Keratinocyte (primary cell): ENCODE data around the gene MROH2A.

Source experiments
- EZH2 ChIP-seq: IDR thresholded peaks from one replicate; pipeline ENCODE4 v1.6.1; 2012; ENCODE audit warnings: inconsistent platforms, mild to moderate bottlenecking, low read length, moderate library complexity
- TF ChIP-seq, protein P1 (sequence below), 3 experiments: IDR thresholded peaks in 1 of 3; conservative IDR thresholded peaks in 1 of 3; optimal IDR thresholded peaks in 1 of 3; 2 replicates in 2 of 3; 3 replicates in 1 of 3; pipeline versions ENCODE3 to v1.5.1; 2011; ENCODE audit warnings: low read length in 3 of 3, mild to moderate bottlenecking in 3 of 3, moderate library complexity in 2 of 3, control low read depth in 1 of 3, inconsistent platforms in 1 of 3; ENCODE audit not compliant: insufficient read depth in 2 of 3; ENCODE audit errors: extremely low read depth in 1 of 3

- no peak for TF ChIP-seq EZH2
- TF ChIP-seq, protein P1, sequence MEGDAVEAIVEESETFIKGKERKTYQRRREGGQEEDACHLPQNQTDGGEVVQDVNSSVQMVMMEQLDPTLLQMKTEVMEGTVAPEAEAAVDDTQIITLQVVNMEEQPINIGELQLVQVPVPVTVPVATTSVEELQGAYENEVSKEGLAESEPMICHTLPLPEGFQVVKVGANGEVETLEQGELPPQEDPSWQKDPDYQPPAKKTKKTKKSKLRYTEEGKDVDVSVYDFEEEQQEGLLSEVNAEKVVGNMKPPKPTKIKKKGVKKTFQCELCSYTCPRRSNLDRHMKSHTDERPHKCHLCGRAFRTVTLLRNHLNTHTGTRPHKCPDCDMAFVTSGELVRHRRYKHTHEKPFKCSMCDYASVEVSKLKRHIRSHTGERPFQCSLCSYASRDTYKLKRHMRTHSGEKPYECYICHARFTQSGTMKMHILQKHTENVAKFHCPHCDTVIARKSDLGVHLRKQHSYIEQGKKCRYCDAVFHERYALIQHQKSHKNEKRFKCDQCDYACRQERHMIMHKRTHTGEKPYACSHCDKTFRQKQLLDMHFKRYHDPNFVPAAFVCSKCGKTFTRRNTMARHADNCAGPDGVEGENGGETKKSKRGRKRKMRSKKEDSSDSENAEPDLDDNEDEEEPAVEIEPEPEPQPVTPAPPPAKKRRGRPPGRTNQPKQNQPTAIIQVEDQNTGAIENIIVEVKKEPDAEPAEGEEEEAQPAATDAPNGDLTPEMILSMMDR (optimal IDR thresholded peaks at IDR 0.05 in 1 of 3, IDR thresholded peaks at IDR 0.05 in 1 of 3, conservative IDR thresholded peaks at IDR 0.05 in 1 of 3; ENCODE audit: extremely low read depth in 1 of 3, insufficient read depth in 2 of 3, low read length in 3 of 3), result no peak
Measured at GRCh38 chr2:233845301-233846060, 67.4 kb downstream of the MROH2A start.
